Colonic mucosa (tissue), 4 donors: ENCODE results near the gene NOP16. TPM values are rescaled to one million over a fixed set of nuclear protein-coding genes. Genes with fewer than 3 reads are reported as not detected.

Experiments used
- DNase-seq: peaks from one replicate; pipeline ENCODE4 v3.0.0-alpha.2; 2020
- H3K27ac ChIP-seq: fragments of 200-600 bp; one replicate; pipeline ENCODE4 v1.8.0; 2021
- H3K27me3 ChIP-seq: fragments of 200-600 bp; one replicate; pipeline ENCODE4 v1.8.0; 2021
- H3K36me3 ChIP-seq: fragments of 200-600 bp; one replicate; pipeline ENCODE4 v1.8.0; 2021
- H3K4me1 ChIP-seq: fragments of 200-600 bp; one replicate; pipeline ENCODE4 v1.8.0; 2021; ENCODE audit warnings: mild to moderate bottlenecking
- H3K4me3 ChIP-seq: fragments of 200-600 bp; one replicate; pipeline ENCODE4 v1.8.0; 2021
- H3K9ac ChIP-seq, 2 donors: one replicate each; pipeline ENCODE4 v1.7.0; 2013; ENCODE audit warnings: control low read depth in 2 of 2, low read depth in 2 of 2, low read length in 2 of 2
- H3K9me3 ChIP-seq: fragments of 200-600 bp; one replicate; pipeline ENCODE4 v1.8.0; 2021
- intact Hi-C: fragments of 100-400 bp; cut with DNase I; formaldehyde crosslinking; loops from one replicate; pipeline ENCODE4 v1.14.1; 2022
- total RNA-seq, 2 donors: library from RNA; stranded (reverse); fragmentation: NEBNext Ultra II Directional in 1 of 2; extraction: Animal tissue kit (Norgen Biotek cat#: 25700) in 1 of 2; gene quantifications; one replicate each; pipeline ENCODE4 v1.2.1, GENCODE V29; 2021
- TF ChIP-seq, protein P1 (sequence below): fragments of 200-600 bp; IDR thresholded peaks from one replicate; pipeline ENCODE4 v1.8.0; 2022; ENCODE audit warnings: antibody characterized with exemption, mild to moderate bottlenecking
- donor health status: healthy.
- donor health status: DM: no; HTN: no; CAD: no.
- donor health status: DM: no; HTN: no; CAD: no.

The NOP16 gene
- total RNA-seq, 2 donors from 2014 or later: 17.1 to 45.7 TPM

DNA sequence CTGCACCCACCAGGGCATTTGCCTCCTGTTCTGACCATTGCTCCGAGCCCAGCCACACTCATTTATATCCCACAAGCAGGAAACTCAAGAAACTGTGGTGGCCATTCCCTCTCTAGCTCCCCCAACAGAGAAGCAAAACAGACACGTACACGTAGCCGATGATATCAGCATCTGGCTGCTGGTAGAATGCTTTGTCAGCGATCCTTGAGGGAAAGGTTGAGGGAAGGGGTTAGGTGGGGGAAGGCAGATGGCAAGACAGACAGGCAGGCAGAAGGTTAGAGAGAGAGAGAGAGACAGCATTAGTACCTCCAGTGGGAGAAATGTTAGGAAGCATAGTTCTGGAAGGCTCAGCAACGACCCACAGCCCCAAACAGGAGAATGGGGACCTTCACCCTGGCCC is 7.9 kb upstream of the NOP16 start:
- no peak for DNase-seq
- Histone ChIP-seq H3K9ac (no peak overlapping the region), H3K4me3 (no peak overlapping the region), H3K27me3 (no peaks in the 10 kb centered on the region), H3K27ac (no peak overlapping the region), H3K9me3 (no peaks in the 10 kb centered on the region), H3K36me3 (no peaks in the 10 kb centered on the region), H3K4me1 (no peaks in the 10 kb centered on the region)
- intact Hi-C loops: no loop called here
- TF ChIP-seq, protein P1, sequence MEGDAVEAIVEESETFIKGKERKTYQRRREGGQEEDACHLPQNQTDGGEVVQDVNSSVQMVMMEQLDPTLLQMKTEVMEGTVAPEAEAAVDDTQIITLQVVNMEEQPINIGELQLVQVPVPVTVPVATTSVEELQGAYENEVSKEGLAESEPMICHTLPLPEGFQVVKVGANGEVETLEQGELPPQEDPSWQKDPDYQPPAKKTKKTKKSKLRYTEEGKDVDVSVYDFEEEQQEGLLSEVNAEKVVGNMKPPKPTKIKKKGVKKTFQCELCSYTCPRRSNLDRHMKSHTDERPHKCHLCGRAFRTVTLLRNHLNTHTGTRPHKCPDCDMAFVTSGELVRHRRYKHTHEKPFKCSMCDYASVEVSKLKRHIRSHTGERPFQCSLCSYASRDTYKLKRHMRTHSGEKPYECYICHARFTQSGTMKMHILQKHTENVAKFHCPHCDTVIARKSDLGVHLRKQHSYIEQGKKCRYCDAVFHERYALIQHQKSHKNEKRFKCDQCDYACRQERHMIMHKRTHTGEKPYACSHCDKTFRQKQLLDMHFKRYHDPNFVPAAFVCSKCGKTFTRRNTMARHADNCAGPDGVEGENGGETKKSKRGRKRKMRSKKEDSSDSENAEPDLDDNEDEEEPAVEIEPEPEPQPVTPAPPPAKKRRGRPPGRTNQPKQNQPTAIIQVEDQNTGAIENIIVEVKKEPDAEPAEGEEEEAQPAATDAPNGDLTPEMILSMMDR: no peak

DNA sequence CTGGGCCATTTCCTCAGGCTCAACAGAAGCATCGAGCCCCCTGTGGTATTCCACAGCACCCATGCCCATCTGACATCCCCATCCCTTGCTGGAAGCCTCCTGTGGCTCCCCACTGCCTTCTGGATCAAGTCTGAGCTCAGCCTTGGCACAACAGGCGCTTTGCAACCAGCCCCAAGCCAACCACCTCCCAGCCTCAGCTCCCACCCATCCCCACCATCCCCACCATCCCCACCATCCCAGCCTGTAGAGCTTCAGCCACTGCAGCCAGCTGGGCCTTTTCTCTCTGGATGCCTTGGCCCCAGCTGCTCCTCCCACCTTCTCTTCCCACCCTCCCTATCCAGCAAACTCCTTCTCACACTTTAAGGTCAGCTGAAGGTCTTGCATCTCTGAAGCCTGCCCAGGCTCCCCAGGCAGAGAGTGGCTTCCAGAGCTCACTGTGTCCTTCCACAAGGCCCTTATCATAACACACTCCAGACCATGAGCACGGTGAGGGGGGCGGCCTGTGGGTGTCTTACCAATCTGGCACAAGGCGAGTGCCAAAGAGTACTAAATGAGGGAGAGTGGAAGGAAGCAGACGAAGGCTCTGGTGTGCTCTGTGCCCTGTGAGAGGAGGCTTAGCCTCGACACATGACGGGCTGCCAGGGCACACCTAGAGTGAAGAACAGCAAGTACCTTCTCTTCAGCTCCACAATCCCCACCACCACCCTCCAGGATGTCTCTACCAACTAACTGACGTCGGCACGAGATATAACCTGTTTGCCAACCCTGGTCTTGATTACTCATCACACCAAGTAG is 6.7 kb upstream of the NOP16 start:
- no peaks in the 10 kb centered on the region for H3K36me3 ChIP-seq
- H3K4me1 ChIP-seq: no peaks in the 10 kb centered on the region
- no peak overlapping the region for H3K27ac ChIP-seq
- no peak overlapping the region for H3K9ac ChIP-seq
- no peaks in the 10 kb centered on the region for H3K27me3 ChIP-seq
- intact Hi-C loops: no loop called here
- no peak overlapping the region for H3K4me3 ChIP-seq
- no peak for DNase-seq
- H3K9me3 ChIP-seq: no peaks in the 10 kb centered on the region
- TF ChIP-seq, protein P1: no peak

DNA sequence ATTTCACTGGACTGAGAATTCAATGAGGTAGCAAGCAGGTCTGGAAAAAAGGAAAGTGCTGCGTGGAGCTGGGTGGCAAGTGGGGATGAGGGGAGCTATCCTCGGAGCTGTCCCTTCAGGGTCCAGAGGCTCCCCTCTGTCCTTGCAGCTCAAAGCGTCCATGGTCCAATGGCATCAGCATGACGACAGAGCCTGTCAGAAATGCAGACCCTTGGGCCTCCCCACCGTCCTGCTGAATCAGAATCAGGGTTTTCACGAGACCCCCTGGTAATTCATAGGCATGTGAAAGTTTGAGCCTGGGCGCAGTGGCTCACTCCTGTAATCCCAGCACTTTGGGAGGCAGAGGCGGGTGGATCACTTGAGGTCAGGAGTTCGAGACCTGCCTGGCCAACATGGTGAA is 5.7 kb upstream of the NOP16 start:
- H3K27ac ChIP-seq: no peak overlapping the region
- DNase-seq: no peak
- intact Hi-C loops: no loop called here
- no peak overlapping the region for H3K9ac ChIP-seq
- TF ChIP-seq, protein P1: no peak
- H3K4me1 ChIP-seq: no peaks in the 10 kb centered on the region
- no peaks in the 10 kb centered on the region for H3K36me3 ChIP-seq
- H3K27me3 ChIP-seq: no peaks in the 10 kb centered on the region
- no peak overlapping the region for H3K4me3 ChIP-seq
- H3K9me3 ChIP-seq: no peaks in the 10 kb centered on the region

DNA sequence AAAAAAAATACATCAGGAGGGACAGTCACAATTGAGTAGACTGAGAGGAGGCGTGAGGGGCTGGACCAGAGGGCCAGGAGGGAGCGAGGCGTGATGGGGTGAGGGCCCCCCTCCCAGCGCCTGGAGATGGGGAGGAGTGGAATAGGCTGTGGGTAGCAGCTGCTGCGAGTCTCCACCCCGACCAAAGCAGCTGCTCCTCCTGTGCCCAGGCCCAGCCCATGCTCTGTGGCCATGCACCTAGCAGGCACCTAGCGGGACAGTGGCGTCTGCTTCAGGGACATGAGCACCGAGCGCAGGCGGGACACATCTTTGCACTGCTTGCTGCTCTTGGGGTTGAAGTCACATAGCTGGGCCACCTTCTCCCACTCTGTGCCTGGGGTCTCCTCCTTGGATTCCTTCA is 4.1 kb upstream of the NOP16 start:
- Histone ChIP-seq H3K4me1 (peaks cover 3% of the 10 kb centered on the region), H3K9ac (no peak overlapping the region), H3K27me3 (no peaks in the 10 kb centered on the region), H3K36me3 (no peaks in the 10 kb centered on the region), H3K4me3 (no peak overlapping the region), H3K9me3 (no peaks in the 10 kb centered on the region), H3K27ac (no peak overlapping the region)
- TF ChIP-seq, protein P1: no peak
- intact Hi-C loops: no loop called here
- no peak for DNase-seq

DNA sequence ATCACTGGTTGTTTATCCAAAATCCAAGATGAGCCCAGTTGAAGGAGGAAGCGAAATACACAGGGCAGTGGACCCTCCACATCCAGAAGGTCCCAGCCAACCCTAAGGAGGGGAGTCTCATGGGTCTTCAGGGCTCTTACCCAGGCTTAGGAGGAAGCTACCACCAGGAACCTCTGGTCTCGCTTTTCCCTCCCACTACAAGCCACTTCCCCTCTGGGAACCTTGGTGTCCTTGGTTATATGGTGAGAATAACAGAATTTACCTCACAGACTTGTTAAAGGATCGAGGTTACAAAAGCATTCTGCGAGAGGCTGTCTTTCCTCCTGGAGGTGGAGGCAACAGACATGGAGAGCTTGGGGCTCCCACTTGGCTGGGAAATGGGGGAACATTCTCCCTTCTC is 3.6 kb upstream of the NOP16 start:
- no peaks in the 10 kb centered on the region for H3K36me3 ChIP-seq

More for the DNA sequence above, 3.6 kb upstream of the NOP16 start:
- intact Hi-C loops: no loop called here
- Histone ChIP-seq H3K4me1 (peaks cover 5% of the 10 kb centered on the region), H3K4me3 (no peak overlapping the region), H3K27ac (no peak overlapping the region), H3K27me3 (no peaks in the 10 kb centered on the region), H3K9me3 (no peaks in the 10 kb centered on the region), H3K9ac (no peak overlapping the region)
- TF ChIP-seq, protein P1: no peak
- DNase-seq: no peak
